WERI-Rb-1 (cell line): Measurements from ENCODE around the gene NLRP6.

ENCODE experiments used
- DNase-seq: peaks from one replicate; pipeline ENCODE4 v3.0.0-alpha.2; 2020
- H3K27ac ChIP-seq: fragments of 250-450 bp; sonication (Bioruptor Pico); 2 replicates; pipeline ENCODE4 v1.5.1; 2020; ENCODE audit warnings: mild to moderate bottlenecking, moderate library complexity
- H3K27me3 ChIP-seq: fragments of 250-450 bp; sonication (Bioruptor Pico); 2 replicates; pipeline ENCODE4 v1.5.1; 2021; ENCODE audit warnings: mild to moderate bottlenecking, low read depth, moderate library complexity; ENCODE audit not compliant: insufficient read depth, severe bottlenecking
- H3K36me3 ChIP-seq: fragments of 250-450 bp; sonication (Bioruptor Pico); 2 replicates; pipeline ENCODE4 v1.5.1; 2020; ENCODE audit warnings: mild to moderate bottlenecking, moderate library complexity
- H3K4me3 ChIP-seq: 2 replicates; pipeline ENCODE4 v1.5.1; 2011; ENCODE audit warnings: low read depth, mild to moderate bottlenecking, control low read depth, low read length
- H3K9me3 ChIP-seq: fragments of 250-450 bp; sonication (Bioruptor Pico); 2 replicates; pipeline ENCODE4 v1.5.1; 2021; ENCODE audit warnings: mild to moderate bottlenecking, moderate library complexity; ENCODE audit not compliant: severe bottlenecking
- CTCF ChIP-seq: IDR thresholded peaks from 2 replicates; pipeline ENCODE4 v1.5.1; 2011; ENCODE audit warnings: low read depth, mild to moderate bottlenecking, control low read depth, inconsistent platforms, low read length

The NLRP6 gene

GRCh38 chr11:291281-292210, 13.3 kb downstream of the NLRP6 start:
- H3K36me3 ChIP-seq: no peaks in the 10 kb centered on the region; the same call in 1 of the 2 replicates
- no peak for DNase-seq
- H3K9me3 ChIP-seq: no peaks in the 10 kb centered on the region
- H3K27ac ChIP-seq: no peak overlapping the region
- H3K27me3 ChIP-seq: no peaks in the 10 kb centered on the region
- no peak overlapping the region for H3K4me3 ChIP-seq
- no peak for TF ChIP-seq CTCF

- TF ChIP-seq CTCF: no peak
- no peak for DNase-seq
- Histone ChIP-seq H3K4me3 (no peak overlapping the region), H3K27me3 (no peaks in the 10 kb centered on the region), H3K36me3 (no peaks in the 10 kb centered on the region; the same call in 1 of the 2 replicates), H3K27ac (no peak overlapping the region), H3K9me3 (no peaks in the 10 kb centered on the region)
Measured at GRCh38 chr11:292211-293121, 14.3 kb downstream of the NLRP6 start.

GRCh38 chr11:293271-293851, 15.2 kb downstream of the NLRP6 start:
- H3K27ac ChIP-seq: no peak overlapping the region
- TF ChIP-seq CTCF: no peak
- no peaks in the 10 kb centered on the region for H3K27me3 ChIP-seq
- H3K4me3 ChIP-seq: no peak overlapping the region
- H3K36me3 ChIP-seq: no peaks in the 10 kb centered on the region; the same call in 1 of the 2 replicates
- H3K9me3 ChIP-seq: no peaks in the 10 kb centered on the region
- no peak for DNase-seq

- Histone ChIP-seq H3K4me3 (no peak overlapping the region), H3K36me3 (no peaks in the 10 kb centered on the region; the same call in 1 of the 2 replicates), H3K9me3 (no peaks in the 10 kb centered on the region), H3K27ac (no peak overlapping the region), H3K27me3 (no peaks in the 10 kb centered on the region)
- no peak for DNase-seq
- TF ChIP-seq CTCF: no peak
Measured at GRCh38 chr11:293852-294661, 15.8 kb downstream of the NLRP6 start.

GRCh38 chr11:294780-295179, 16.6 kb downstream of the NLRP6 start:
- H3K36me3 ChIP-seq: no peaks in the 10 kb centered on the region; the same call in 1 of the 2 replicates
- no peak for TF ChIP-seq CTCF

More at GRCh38 chr11:294780-295179, 16.6 kb downstream of the NLRP6 start:
- Histone ChIP-seq H3K27me3 (no peaks in the 10 kb centered on the region), H3K27ac (no peak overlapping the region), H3K9me3 (no peaks in the 10 kb centered on the region), H3K4me3 (no peak overlapping the region)
- DNase-seq: no peak
